HCT116 (cell line): ENCODE data around the gene FBXL14. TPM values are rescaled to one million over a fixed set of nuclear protein-coding genes. Genes with fewer than 3 reads are reported as not detected.

ENCODE experiments used
- ATAC-seq: fragments of 200-7000 bp; cut with Tn5 transposase; 2 replicates; pipeline ENCODE4 v1.9.1; 2020; ENCODE audit warnings: mild to moderate bottlenecking, moderate library complexity
- BruUV-seq: library from RNA; stranded (reverse); fragments of 400-500 nt; replicated peaks from 2 replicates; lab custom pipeline; 2021; lab: Mats Ljungman, UMichigan
- CTCF ChIA-PET: fragments of 300-600 bp; sonication (Branson Sonifier 250); formaldehyde crosslinking; loops from one replicate; lab custom pipeline; 2021; ENCODE audit warnings: antibody characterized with exemption; lab: Charles Lee
- POLR2A ChIA-PET: fragments of 300-600, 350-600 bp; sonication (Branson Sonifier 250); formaldehyde crosslinking; loops from one replicate; lab custom pipeline; 2021; ENCODE audit warnings: antibody characterized with exemption; lab: Charles Lee
- RAD21 ChIA-PET, 2 experiments: fragments of 300-600 bp; sonication (Branson Sonifier 250); formaldehyde crosslinking; loops; one replicate each; lab custom pipeline; 2023; ENCODE audit warnings: low total read pairs in 2 of 2; ENCODE audit not compliant: uncharacterized antibody in 2 of 2, unreplicated experiment in 2 of 2, low non-redundant PET in 1 of 2; lab: Charles Lee
- DNase-seq: peaks from one replicate; pipeline ENCODE4 v3.0.0-alpha.2; 2010; ENCODE audit warnings: low read depth, low spot score
- H2AFZ ChIP-seq: fragments of 200-600 bp; shearing (Covaris generic), sonication (generic); 2 replicates; pipeline ENCODE4 v1.6.1; 2017; ENCODE audit warnings: low read depth, mixed run types, mixed read lengths, antibody characterized with exemption, low read length; ENCODE audit not compliant: poor library complexity, severe bottlenecking
- H3K27ac ChIP-seq: 2 replicates; pipeline ENCODE4 v1.5.1; 2012; ENCODE audit warnings: low read depth, low read length
- H3K27me3 ChIP-seq: fragments of 200-600 bp; sonication (generic); 2 replicates; pipeline ENCODE4 v1.6.1; 2016; ENCODE audit warnings: mixed run types, low read length, mixed read lengths; ENCODE audit not compliant: insufficient read depth
- H3K36me3 ChIP-seq, 2 experiments: fragments of 200-500 bp in 1 of 2; fragments of 200-600 bp in 1 of 2; sonication (Bioruptor generic) in 1 of 2; sonication (generic) in 1 of 2; 2 replicates each; pipeline versions ENCODE4 v1.5.1 to v1.6.1; 2014 to 2016; ENCODE audit warnings: low read length in 2 of 2, inconsistent platforms in 1 of 2, mixed read lengths in 1 of 2, mixed run types in 1 of 2; ENCODE audit not compliant: insufficient read depth in 2 of 2, control insufficient read depth in 1 of 2
- H3K4me1 ChIP-seq, 2 experiments: fragments of 200-600 bp in 1 of 2; sonication (generic) in 1 of 2; 2 replicates each; pipeline versions ENCODE4 v1.5.1 to v1.6.1; 2012 to 2017; ENCODE audit warnings: low read length in 2 of 2, inconsistent platforms in 1 of 2, mild to moderate bottlenecking in 1 of 2, mixed read lengths in 1 of 2, mixed run types in 1 of 2, moderate library complexity in 1 of 2; ENCODE audit not compliant: insufficient read depth in 2 of 2, control insufficient read depth in 1 of 2
- H3K4me2 ChIP-seq: fragments of 200-600 bp; sonication (generic); 2 replicates; pipeline ENCODE4 v1.6.1; 2017; ENCODE audit warnings: mixed run types, low read length, mixed read lengths
- H3K4me3 ChIP-seq, 2 experiments: fragments of 200-600 bp in 1 of 2; sonication (generic) in 1 of 2; replicated peaks in 1 of 2; 2 replicates each; pipeline ENCODE4 v1.5.1; 2011 to 2016; ENCODE audit warnings: low read length in 2 of 2, control low read depth in 1 of 2, low read depth in 1 of 2, mild to moderate bottlenecking in 1 of 2, mixed read lengths in 1 of 2, mixed run types in 1 of 2
- H3K79me2 ChIP-seq: fragments of 200-600 bp; sonication (generic); 2 replicates; pipeline ENCODE4 v1.6.1; 2017; ENCODE audit warnings: mild to moderate bottlenecking, mixed run types, low read length, moderate library complexity, mixed read lengths; ENCODE audit not compliant: insufficient read depth
- H3K9ac ChIP-seq: fragments of 200-600 bp; sonication (generic); 2 replicates; pipeline ENCODE4 v1.6.1; 2016; ENCODE audit warnings: low read length, mixed read lengths
- H3K9me2 ChIP-seq: fragments of 200-600 bp; sonication (generic), shearing (Covaris generic); 2 replicates; pipeline ENCODE4 v1.6.1; 2017; ENCODE audit warnings: mixed run types, mild to moderate bottlenecking, moderate library complexity; ENCODE audit not compliant: insufficient read depth
- H3K9me3 ChIP-seq, 2 experiments: fragments of 200-500 bp in 1 of 2; fragments of 200-600 bp in 1 of 2; sonication (Bioruptor generic) in 1 of 2; sonication (generic) in 1 of 2; 2 replicates each; pipeline ENCODE4 v1.6.1; 2014 to 2017; ENCODE audit warnings: low read length in 2 of 2, mixed read lengths in 2 of 2, inconsistent platforms in 1 of 2, low read depth in 1 of 2, mild to moderate bottlenecking in 1 of 2, mixed run types in 1 of 2, moderate library complexity in 1 of 2; ENCODE audit not compliant: control insufficient read depth in 1 of 2, insufficient read depth in 1 of 2
- H4K20me1 ChIP-seq: fragments of 200-600 bp; sonication (generic), shearing (Covaris generic); 2 replicates; pipeline ENCODE4 v1.6.1; 2017; ENCODE audit warnings: mixed run types, mild to moderate bottlenecking, moderate library complexity; ENCODE audit not compliant: insufficient read depth
- ATF3 ChIP-seq: IDR thresholded peaks from 2 replicates; pipeline ENCODE4 v1.6.1; 2012
- CTCF ChIP-seq, 3 experiments: fragments of 200-600 bp in 1 of 3; sonication (generic) in 1 of 3; IDR thresholded peaks in 2 of 3; conservative IDR thresholded peaks in 1 of 3; 2 replicates each; pipeline ENCODE4 v1.5.1; 2012 to 2017; ENCODE audit warnings: low read depth in 2 of 3, low read length in 2 of 3, antibody characterized with exemption in 1 of 3, borderline replicate concordance in 1 of 3, control low read depth in 1 of 3, mild to moderate bottlenecking in 1 of 3, mixed read lengths in 1 of 3, mixed run types in 1 of 3, moderate library complexity in 1 of 3; ENCODE audit not compliant: insufficient read depth in 1 of 3
- EGR1 ChIP-seq: IDR thresholded peaks from 2 replicates; pipeline ENCODE4 v1.6.1; 2012; ENCODE audit warnings: low read depth
- EZH2 ChIP-seq: fragments of 200-600 bp; sonication (generic); IDR thresholded peaks from 2 replicates; pipeline ENCODE4 v1.6.1; 2017; ENCODE audit warnings: antibody characterized with exemption, mixed run types
- EZH2phosphoT487 ChIP-seq: fragments of 200-600 bp; IDR thresholded peaks from 2 replicates; pipeline ENCODE4 v1.6.1; 2018; ENCODE audit warnings: antibody characterized with exemption, borderline replicate concordance
- FOSL1 ChIP-seq: IDR thresholded peaks from 2 replicates; pipeline ENCODE4 v1.6.1; 2012; ENCODE audit warnings: low read depth
- MAX ChIP-seq: IDR thresholded peaks from 2 replicates; pipeline ENCODE4 v1.6.1; 2012
- YY1 ChIP-seq: IDR thresholded peaks from 2 replicates; pipeline ENCODE4 v1.6.1; 2011; ENCODE audit warnings: low read length, low read depth, moderate library complexity, mild to moderate bottlenecking; ENCODE audit not compliant: insufficient replicate concordance; ENCODE audit errors: extremely low read depth
- ZBTB33 ChIP-seq: IDR thresholded peaks from 2 replicates; pipeline ENCODE4 v1.6.1; 2011; ENCODE audit warnings: mild to moderate bottlenecking, low read length, moderate library complexity; ENCODE audit not compliant: insufficient replicate concordance; ENCODE audit errors: extremely low read depth
- ZNF274 ChIP-seq: fragments of 200-500 bp; sonication (Bioruptor generic); IDR thresholded peaks from 2 replicates; pipeline ENCODE4 v1.6.1; 2014; ENCODE audit warnings: mild to moderate bottlenecking, low read depth, low read length, inconsistent platforms
- intact Hi-C: fragments of 100-400 bp; cut with micrococcal nuclease; formaldehyde crosslinking; loops from 2 replicates; pipeline ENCODE4 v1.10.0; 2022
- total RNA-seq: library from RNA; stranded (reverse); gene quantifications from one replicate; pipeline ENCODE4 v1.2.1, GENCODE V29; 2021; ENCODE audit not compliant: unreplicated experiment

Gene FBXL14
- total RNA-seq, 1 experiment from 2014 or later, result 19.0 TPM

GRCh38 chr12:1640328-1641234 lies 46.2 kb upstream of the FBXL14 start:
- H2AFZ ChIP-seq, result no peak overlapping the region
- no TSS peak for BruUV-seq
- no peaks in the 10 kb centered on the region for H4K20me1 ChIP-seq
- no peak overlapping the region for H3K4me2 ChIP-seq
- intact Hi-C loops, result no loop called here
- H3K9me3 ChIP-seq, result no peaks in the 10 kb centered on the region
- H3K79me2 ChIP-seq, result no peaks in the 10 kb centered on the region
- ChIA-PET RAD21 (no interaction called here), POLR2A (no interaction called here), CTCF (no interaction called here)
- no peaks in the 10 kb centered on the region for H3K4me1 ChIP-seq
- ATAC-seq (no peak), DNase-seq (no peak)
- no peaks in the 10 kb centered on the region for H3K9me2 ChIP-seq
- H3K27me3 ChIP-seq, result no peaks in the 10 kb centered on the region
- TF ChIP-seq EGR1 (no peak), EZH2phosphoT487 (no peak)
- H3K36me3 ChIP-seq, result no peaks in the 10 kb centered on the region
- no peak overlapping the region for H3K27ac ChIP-seq
- H3K4me3 ChIP-seq, result no peak overlapping the region
- H3K9ac ChIP-seq, result no peak overlapping the region

GRCh38 chr12:1639538-1639937 lies 45.2 kb upstream of the FBXL14 start:
- Histone ChIP-seq H3K36me3 (no peaks in the 10 kb centered on the region), H3K79me2 (no peaks in the 10 kb centered on the region), H3K27me3 (no peaks in the 10 kb centered on the region), H3K9me2 (no peaks in the 10 kb centered on the region), H3K4me2 (no peak overlapping the region), H3K9me3 (no peaks in the 10 kb centered on the region), H3K9ac (no peak overlapping the region), H4K20me1 (no peaks in the 10 kb centered on the region), H3K27ac (no peak overlapping the region), H3K4me3 (no peak overlapping the region), H3K4me1 (0 out of 4 replicates have a peak, but pooled peaks cover 0 to 5% of the 10 kb centered on the region in 2 experiments), H2AFZ (no peak overlapping the region)
- CTCF ChIA-PET, result interaction anchor here (1.9 kb wide), 1 partner anchor 14 kb away, joined by 6 read pairs; no protein-coding TSS in a partner anchor
- ATAC-seq (no peak), DNase-seq (no peak)
- POLR2A ChIA-PET, result no interaction called here
- no TSS peak for BruUV-seq
- RAD21 ChIA-PET, result no interaction called here
- intact Hi-C loops, result loop anchor here (10.0 kb wide), 1 partner anchor 945 kb away; no protein-coding TSS in a partner anchor
- no peak for TF ChIP-seq ZBTB33
- TF ChIP-seq ATF3, result no peak
- TF ChIP-seq YY1, result no peak
- no peak for TF ChIP-seq EZH2
- TF ChIP-seq ZNF274, result no peak
- no peak for TF ChIP-seq CTCF (IDR thresholded peaks at IDR 0.05 in 2 of 3, conservative IDR thresholded peaks at IDR 0.05 in 1 of 3; ENCODE audit: borderline replicate concordance in 1 of 3, insufficient read depth in 1 of 3, low read depth in 2 of 3, low read length in 2 of 3)
- no peak for TF ChIP-seq MAX
- TF ChIP-seq FOSL1, result no peak
